ENCODE results near the gene RPS15.

The RPS15 gene

DNA sequence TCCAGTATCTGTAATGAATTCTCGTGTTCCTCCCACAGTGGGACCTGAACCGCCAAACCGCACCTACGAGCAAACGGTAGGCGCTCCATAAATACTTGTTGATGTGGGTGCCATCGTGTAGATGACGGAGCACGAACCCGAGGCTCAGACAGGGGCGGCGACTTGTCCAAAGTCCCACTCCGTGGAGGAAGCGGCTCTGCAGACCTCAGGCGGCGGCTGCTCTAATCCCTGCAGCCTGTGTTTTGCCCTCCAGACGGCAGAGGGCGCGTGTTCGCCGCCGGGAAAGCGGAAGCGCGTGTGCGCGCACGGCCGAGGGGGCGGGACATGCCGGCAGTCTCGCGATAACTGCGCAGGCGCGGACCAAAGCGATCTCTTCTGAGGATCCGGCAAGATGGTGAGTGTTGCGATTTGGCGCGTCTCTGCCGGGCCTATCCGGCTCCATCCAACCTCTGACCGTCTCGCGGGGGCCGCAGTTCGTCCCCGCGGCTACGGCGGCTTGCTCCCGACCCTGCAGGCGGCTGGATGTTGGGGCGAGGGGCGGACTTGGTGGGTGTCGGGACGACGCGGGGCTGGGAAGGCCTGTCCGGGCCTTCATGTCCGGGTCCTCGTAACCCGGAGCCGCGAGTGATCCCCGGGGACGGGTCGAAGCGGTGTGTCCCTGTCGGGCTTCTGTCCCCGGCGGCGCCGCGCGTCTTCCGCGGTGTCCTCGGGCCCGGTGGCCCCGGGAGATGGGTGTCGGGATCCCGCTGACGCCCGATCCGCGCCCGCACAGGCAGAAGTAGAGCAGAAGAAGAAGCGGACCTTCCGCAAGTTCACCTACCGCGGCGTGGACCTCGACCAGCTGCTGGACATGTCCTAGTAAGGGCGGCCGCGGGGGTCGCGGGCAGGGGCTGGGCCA lies at the start of gene RPS15:
Gene RPS15 (plus strand): TSS at position 362 of the 898 bp plus-strand sequence. CDS start 30 bp downstream, at position 392.
- peak; percentile 70 for DNase-seq

DNA sequence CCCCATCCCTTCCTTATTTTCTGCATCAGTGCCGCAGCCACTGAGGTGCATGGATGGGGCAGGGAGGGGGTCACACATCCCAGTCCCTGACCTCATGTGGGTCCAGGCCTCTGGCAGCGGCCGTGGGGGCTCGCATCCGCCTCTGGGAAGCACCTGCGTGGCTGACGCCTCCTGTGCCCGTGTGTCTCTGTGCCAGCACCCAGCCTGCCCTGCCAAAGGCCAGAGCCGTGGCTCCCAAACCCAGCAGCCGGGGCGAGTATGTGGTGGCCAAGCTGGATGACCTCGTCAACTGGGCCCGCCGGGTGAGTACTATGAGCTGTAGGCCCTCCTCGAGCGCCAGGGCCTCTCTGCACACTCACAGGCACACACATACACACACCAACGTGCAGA lies 49.6 kb upstream of the RPS15 start:
- no peak for DNase-seq

DNA sequence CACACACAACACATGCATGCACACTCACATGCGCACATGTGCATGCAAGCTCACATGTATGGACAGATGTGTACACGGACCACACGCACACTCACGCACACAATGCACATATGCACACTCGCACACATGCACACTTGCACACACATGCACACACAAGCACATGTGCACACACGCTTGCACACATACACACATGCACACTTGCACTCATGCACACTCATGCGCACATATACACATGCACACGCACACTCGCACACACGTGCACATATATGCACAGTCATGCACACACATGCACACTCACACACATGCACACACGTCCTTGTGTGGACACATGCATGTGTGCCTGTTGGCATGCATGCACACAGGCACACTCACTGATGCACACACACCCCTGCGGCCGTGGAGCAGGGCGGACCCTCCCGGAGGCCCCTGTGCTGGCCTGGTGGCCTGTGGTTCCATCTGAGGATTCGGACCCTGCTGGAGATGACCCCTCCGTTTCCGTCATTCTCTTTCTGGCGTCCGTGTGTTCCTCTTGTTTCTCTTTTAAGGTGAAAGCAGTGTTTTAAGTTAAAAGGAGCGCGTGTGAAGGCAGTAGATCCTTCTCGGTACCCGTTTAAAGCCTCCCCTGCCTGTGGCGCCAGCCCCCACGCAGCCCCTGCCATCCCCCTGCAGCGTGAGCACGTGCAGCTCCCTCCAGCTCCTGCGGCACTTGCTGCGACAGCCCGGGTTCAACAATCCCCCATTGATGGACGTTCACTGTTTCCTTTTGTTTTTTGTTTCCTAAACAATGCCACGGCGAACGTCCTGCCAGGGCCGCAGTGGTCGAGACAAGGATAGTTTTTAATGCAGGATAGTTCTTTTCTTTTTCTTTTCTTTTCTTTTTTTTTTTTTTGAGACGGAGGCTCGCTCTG lies 48.9 kb upstream of the RPS15 start:
- no peak for DNase-seq

DNA sequence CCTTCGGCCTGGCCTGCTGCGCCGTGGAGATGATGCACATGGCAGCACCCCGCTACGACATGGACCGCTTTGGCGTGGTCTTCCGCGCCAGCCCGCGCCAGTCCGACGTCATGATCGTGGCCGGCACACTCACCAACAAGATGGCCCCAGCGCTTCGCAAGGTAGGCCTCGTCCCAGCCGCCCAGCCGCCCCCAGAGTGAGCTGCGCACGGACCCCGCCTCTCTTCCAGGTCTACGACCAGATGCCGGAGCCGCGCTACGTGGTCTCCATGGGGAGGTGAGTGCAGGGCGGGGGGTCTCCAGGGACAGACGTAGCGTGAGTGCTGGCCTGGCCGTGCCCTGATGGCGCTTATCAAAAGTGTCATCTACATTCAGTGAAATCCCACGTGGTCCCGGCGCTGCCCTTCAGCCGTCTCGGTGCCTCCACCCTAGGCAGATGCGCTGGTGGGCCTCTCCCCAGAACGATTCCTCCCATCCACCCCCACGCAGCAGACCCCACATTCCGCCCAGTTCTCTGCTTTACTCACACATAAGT lies 47.2 kb upstream of the RPS15 start:
- DNase-seq = no peak

- no peak for DNase-seq
Measured at GRCh38 chr19:1392407-1392806, 45.8 kb upstream of the RPS15 start.

DNA sequence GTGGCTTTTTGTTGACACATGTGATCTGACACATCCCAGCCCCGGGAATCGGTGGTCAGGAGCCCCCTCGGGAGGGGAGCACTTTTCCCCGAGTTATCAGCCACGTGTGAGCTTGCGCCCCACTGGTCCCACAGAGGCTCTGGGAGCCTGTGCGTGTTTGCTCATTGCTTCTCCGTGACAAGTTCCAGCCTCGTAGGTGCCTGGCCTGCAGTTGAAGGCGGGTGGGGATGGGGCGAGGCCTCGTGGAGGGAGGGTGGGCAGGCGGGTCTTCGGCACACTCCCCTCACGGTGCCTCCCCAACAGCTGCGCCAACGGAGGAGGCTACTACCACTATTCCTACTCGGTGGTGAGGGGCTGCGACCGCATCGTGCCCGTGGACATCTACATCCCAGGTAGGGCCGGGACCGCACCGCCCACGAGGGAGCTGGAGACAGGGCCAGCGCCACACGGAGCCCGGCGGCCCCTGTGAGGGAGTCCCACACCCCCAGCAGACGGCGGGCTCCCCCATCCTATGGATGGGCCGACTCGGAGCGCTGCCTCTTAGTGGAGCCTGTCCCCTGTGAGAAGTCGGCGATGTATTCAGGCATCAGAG lies 45.2 kb upstream of the RPS15 start:
- DNase-seq = no peak

GRCh38 chr19:1393841-1394240 lies 44.4 kb upstream of the RPS15 start:
- no peak for DNase-seq

DNA sequence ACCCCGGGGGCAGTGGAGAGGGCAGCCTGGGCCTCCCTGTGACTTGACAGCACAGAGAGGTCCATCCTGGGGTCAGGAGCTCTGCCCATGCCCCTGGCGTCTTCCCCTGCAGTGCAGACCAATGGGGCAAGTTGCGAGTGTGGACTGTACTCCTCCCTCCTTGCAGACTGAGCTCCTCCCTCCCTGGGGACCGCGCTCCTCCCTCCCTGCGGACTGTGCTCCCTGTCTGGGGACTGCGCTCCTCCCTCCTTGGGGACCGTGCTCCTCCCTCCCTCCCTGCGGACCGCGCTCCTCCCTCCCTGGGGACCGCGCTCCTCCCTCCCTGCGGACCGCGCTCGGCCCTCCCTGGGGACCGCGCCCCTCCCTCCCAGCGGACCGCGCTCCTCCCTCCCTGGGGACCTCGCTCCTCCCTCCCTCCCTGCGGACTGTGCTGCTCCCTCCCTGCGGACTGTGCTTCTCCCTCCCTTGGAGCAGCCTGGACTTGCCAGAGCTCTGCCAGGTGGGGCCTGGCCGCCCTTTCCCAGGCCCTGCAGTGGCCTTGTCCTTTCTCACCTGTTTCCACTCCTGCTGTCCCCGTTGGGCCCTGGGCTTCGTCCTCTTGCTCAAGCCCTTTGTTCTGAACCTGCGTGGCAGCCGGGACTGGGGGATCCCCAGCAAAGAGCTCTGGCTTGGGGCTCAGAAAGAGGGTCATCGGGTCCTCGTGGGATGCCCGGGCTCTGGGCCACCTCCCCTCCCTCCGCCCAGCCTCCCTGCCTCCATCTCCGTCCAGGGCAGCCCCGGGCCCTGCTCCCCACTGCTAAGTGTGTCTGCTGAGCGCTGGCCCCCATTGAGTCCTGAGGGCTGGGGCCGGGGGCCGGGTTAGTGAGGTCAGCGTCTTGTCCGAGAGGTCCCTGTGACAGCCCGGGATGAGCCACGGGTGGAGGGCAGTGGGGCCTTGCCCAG lies 43.7 kb upstream of the RPS15 start:
- DNase-seq = no peak

- no peak for DNase-seq
Measured at GRCh38 chr19:1395194-1396018, 42.8 kb upstream of the RPS15 start.

DNA sequence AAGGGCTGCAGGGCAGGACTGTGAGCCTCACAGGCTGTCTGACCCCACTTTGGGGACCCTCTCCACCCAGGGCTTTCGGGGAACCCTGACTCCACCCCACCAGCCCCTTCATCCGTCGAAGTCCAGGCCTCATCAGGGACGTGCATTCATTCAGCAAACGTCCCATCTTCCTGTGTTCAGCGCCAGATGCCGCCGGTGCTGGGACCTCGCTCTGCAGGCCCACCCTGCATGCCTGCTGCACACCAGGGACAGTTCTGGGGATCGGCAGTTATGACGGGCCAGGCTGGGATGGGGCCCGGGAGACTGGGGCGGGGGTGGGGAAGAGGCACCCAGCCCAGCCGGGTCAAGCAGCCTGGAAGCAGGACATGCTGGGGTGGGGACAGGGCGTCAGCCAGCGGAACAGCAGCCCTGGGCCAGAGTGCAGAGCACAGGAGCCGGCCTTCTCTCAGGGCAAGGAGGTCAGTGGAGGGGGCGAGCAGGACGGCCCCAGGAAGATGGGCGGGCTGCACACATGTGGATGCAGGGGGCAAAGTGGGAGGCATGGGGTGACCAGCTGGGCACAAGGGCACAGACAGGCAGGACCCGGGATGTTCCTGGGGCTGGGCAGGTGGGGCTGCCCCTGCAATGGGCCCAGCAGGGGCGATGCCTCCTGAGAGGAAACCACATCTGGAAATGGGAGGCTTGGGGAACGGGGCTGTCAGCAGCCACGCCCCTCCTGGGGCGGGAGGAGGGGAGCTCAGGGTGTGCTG lies 42.0 kb upstream of the RPS15 start:
- DNase-seq = no peak

GRCh38 chr19:1396768-1397679 lies 41.2 kb upstream of the RPS15 start:
- DNase-seq = no peak

DNA sequence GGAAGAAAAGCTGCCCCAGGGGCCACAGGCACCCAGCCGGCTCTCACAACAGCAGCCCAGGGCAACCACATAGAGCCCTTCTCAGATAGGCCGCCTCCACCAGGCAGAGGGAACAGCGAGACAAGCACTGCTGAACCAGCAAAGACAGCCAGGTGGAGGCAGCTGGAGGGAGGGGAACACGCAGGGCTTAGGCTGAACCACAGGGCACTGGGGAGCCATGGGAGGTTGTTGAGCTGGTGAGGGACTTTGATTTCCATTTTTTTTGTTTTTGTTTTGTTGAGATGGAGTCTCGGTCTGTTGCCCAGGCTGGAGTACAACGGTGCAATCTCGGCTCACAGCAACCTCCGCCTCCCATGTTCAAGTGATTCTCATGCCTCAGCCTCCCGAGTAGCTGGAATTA lies 40.4 kb upstream of the RPS15 start:
- no peak for DNase-seq

- DNase-seq = no peak
Measured at GRCh38 chr19:1399079-1399478, 39.1 kb upstream of the RPS15 start.

DNA sequence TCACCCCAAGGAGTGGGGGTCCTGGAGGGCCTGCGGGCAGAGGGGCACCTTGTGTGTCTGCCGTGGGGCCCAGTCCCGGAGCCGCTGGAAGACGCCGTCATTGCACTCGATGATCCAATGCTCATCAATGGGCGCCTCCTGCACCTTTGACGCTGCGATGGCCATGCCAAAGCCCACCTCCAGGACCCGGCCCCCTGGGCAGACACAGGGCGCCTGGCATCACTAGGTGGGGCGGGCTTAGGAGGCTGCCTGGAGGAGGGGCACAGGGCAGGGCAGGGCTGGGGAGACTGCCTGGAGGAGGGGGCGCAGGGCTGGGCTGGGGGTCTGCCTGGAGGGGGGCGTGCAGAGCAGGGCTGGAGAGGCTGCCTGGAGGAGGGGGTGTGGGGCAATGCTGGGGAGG lies 38.5 kb upstream of the RPS15 start:
- DNase-seq = no peak

GRCh38 chr19:1400281-1401137 lies 37.7 kb upstream of the RPS15 start:
- no peak for DNase-seq

GRCh38 chr19:1401138-1401888 lies 36.9 kb upstream of the RPS15 start, which contains the start of gene GAMT:
GAMT (minus strand) TSS chr19:1401542; CDS start chr19:1401476, 66 bp downstream.
- DNase-seq = no peak

DNA sequence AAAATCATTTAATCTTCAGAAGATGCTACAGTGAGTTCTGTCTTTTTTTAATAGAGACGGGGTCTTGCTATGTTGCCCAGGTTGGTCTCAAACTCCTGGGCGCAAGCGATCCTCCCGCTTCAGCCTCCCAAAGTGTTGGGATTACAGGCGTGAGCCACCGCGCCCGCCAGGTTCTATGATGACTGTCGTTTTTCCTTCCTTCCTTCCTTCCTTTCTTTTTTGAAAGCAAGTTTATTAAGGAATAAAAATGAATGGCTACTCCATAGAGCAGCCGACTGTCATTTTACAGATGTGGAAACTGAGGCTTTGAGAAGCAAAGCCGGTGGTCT lies 36.3 kb upstream of the RPS15 start:
- no peak for DNase-seq
